GM19455 (cell line): ENCODE results near the gene ABTB1.
"Not testable (repeated sequence)": the region's sequence is repeated elsewhere in the genome, so short reads cannot be mapped to it uniquely, and the experiment has no call there.

Source experiments
- ATAC-seq: cut with Tn5 transposase; IDR thresholded peaks from one replicate; pipeline ENCODE4 v1.9.1; 2021; ENCODE audit not compliant: unreplicated experiment

Gene ABTB1

DNA sequence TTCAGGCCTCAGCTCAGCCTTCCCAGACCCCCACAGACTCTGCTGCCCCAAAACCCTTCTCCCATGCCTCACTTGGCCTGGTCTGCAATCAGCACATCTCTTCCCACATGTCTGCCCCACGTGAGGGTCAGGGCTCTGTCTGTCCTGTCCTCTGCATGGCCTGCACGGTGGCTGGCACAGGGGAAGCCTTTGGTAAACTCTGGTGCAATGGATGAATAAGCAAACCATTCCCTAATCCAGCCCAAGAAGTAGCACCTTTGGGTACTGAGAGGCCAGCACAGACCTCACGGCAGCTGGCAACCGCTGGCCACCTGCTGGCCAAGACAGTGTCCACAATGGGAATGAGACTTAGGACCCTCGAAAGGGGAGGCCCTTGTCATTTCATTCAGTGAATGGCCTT is 27.7 kb downstream of the ABTB1 start:
- ATAC-seq, result no peak

DNA sequence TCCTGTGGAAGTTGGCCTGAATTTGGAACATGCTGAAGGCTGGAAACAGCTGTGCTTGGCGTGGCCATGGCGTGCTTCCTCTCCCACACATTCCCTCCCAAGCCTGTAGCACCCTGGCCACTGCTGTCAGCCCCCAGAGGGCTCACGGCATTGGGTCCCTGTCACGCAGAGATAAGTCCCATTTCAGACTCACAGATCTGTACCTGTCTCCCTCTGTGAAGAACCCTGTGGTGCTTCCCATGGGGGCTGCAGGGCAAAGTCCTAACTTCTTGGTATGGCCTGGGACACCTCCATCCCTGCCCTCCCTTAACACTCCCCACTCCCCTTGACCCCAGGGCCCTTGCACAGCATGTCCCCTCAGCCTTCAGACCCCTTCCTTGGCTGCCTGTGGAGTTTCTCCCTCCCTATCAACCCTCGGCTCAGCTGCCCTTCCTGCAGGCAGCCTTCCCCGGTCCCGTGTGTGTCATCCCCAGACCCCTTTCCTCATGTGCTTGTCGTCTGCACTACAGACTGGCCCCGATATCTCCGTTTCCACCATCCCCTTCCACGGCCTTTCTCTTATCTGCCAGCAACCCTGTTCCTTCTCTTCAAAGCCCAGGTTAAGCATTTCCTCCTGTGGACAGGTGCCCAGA is 28.6 kb downstream of the ABTB1 start:
- no peak for ATAC-seq

DNA sequence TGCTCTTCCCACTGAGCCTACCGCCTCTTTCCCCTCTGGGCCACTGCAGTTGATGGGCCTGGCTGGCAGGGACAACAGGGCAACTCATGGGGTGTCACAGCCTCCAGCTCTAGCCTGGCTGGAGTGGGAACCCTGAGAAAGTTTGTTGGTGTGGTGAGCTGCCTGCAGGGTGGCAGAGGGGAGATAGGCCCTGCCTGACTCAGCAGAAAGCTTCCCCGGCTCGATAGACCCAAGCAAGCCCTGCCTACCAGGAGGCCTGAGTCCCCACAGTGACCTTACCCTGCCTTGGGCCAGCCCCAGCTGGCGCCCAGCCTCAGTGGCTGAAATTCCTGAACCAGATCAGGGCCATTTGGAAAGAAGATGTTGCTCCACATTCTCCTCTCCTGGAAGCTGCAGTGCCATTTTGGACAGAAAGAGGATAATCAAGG is 29.4 kb downstream of the ABTB1 start:
- no peak for ATAC-seq

DNA sequence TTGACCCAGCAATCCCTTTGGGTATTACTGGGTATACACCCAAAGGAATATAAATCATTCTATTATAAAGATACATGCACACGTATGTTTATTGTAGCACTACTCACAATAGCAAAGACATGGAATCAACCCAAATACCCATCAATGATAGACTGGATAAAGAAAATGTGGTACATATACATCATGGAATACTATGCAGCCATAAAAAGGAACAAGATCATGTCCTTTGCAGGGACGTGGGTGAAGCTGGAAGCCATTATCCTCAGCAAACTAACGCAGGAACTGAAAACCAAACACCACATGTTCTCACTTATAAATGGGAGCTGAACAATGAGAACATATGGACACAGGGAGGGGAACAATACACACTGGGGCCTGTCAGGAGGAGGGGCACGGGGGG is 32.1 kb downstream of the ABTB1 start:
- not testable (repeated sequence) for ATAC-seq

DNA sequence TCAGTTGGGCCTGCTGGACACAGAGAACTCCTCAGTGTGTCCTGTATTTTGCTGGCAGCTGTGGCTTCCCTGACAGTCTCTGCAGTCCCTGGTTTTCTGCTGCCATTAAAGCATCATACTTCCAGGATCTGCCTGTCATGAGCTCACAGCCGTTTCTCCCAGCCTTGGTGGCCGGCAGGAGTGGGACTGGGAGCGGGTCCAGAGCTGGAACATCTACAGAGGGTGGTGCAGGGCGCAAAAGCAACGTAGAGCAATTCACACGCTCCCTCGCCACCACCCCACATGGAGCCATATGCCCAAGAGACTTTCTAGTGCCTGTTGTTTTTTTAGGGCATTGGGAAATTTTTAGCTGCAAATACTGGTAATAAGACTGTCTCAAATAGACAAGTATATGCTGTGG is 33.6 kb downstream of the ABTB1 start:
- ATAC-seq, result no peak

DNA sequence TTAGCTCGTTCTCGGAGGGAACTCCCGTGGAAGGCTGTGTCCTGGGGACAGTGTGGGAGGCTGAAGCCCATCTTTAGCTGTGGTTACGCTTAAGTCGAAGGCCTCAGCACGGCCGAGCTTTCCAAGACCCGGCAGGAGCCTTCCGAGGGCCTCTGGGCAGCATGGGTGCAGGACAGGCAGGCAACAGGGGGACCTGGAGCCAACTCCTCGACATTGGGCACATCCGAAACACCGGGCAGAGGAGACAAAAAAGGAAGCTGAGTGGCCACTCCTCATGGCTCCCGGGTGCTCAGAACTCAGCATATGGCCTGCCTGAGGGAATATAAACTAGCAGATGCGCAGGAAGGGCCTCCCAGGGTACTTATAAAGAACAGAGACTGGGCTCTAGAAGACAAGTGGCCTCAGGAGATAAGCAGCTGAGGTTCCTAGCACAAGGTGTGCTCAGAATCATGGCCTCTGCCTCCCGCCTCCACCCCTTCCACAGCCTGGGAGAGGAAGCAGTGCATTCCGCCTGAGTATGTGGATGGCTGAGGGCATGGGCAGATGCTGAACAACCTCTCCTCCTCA is 34.1 kb downstream of the ABTB1 start:
- ATAC-seq, result no peak

DNA sequence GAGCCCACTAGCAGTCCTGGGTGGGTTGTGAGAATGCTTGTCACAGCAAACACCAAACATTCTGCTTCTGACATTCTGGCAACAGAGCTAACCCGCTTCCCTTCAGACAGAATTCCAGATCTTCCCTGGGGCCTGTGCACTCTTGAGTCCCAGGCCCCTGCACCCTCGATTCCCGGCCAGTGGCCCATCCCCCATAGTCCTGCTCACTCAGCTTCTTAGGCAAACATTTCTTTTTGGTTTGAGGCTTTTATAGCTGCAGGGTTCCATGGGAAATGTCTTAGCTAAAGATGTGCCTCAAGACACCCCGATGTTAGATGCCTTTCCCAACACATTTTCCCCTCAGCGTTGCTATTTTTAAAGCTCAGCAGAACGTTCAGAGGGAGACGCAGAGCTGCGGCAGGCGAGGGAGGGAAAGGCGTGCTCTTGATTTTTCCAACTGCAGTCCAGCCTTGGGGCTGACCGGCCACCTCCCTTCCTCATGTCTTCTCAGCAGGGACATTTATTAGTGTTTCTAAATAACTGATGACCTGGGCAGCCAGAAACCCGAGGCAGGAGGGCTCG is 35.2 kb downstream of the ABTB1 start:
- no peak for ATAC-seq

DNA sequence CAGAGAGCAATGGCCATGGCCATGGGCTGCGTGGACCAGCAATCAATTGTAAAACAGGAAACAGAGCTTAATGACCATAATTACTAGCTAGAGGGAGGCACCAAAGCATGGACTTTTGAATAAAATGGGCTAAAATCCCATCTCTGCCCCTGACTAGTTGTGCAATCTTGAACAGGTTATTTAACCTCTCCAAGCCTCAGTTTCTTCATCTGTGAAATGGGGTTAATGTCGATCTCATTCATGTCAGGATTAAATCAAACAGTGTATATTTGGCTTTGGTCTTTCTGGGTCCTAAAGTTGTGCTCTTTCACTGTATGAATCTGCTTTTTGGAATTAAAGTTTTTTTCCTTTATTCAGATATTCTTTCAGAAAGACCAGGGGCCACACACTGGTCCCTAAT is 36.1 kb downstream of the ABTB1 start:
- ATAC-seq, result no peak

DNA sequence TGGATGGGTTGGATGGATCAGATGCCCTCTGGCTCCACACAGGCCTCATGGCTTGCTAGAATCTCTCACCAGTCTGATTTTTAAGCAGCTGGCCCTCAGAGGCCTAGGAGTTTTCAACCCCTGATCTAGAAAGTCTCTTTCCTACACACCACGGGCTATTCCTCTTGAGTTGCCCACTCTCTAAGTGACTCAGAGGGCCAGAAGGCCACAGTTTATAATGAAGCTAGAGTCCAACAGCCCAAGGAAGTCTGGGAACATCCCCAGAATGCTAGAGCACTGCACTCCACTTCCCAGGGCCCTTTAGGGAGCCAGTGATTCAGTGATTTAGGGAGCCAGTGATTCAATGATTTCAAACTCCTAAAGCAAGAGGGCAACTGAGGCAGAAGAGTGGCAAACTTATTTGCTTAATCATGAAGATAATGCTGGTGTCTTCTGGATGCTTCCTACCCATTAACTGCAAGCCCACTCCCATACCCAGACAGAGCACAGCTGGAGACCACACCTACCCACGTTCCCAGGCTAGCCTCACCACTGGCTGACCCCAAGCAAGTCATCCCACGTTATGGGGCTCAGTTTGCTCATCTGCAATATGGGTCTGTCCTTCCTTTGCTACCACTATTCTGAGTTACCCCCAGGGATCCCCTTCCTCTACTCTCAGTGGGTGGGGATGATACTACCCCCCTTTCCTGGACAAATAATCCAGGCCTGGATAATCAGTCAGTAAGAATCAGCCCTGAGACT is 36.7 kb downstream of the ABTB1 start:
- no peak for ATAC-seq

DNA sequence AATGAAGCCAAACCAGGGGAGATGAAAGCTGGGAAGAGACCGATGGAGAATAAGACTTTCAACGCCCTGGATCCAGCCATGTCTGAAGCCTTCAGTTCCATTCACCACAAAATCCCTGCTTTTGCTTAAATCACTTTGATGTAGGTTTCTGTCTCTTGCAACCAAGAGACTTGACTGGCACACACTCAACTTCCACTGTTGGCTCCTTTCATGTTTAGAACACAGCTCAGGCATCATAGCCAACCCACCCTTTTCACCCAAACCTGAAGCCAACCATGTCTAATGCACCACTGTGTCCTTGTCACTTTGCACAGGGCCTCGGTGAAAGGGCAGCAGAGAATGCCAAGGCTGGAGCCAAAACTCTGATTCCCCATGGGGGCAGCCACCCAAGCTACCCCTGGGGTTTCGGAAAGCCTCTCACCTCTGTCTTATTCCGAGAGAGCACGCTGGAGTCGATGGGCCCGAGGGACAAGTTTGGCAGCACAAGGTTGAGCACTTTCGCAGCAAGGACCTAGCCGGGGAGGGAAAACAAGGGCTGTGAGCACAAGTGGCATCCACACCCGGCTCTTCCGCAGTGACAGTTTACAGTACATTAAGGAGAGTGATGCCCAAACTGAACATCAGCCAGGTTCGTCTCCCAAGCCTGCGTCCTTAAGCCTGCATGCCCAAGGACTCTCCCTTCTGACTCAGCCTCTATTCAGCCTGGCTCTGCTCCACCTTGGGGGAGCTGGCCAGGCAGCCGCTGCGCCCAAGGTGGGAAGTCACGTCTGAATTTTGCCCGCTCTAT is 37.6 kb downstream of the ABTB1 start:
- no peak for ATAC-seq

DNA sequence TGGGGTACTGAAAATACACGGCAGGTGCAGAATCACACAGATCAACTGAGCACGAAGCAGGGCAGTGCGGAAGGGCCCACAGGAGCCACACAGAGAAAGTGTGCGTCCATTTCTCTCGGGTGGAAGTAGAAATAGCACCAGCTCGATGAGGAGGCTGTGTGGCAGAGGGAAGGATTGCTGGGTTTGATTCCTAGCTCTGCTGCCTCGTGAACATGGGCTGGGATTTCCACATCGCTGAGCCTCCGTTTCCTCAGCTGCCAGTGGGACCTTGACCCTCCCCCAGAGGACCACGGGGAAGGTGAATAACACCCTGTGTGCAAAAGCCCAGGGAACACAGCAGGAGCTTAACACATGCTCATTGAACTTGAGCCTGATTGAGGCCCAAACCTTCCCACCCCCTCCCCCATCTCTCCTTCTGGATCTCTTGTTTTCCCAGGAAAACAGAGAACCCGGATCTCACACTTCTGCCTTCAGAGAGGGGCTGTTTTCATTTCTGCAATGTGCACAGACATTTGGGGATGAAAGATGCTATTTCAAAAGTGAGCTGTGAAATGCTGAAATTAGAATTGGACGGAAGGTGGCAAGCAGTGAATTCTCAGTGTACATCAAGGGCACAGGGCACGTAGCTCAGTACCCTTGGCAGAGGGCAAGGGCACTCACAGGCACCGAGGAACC is 38.4 kb downstream of the ABTB1 start:
- no peak for ATAC-seq

DNA sequence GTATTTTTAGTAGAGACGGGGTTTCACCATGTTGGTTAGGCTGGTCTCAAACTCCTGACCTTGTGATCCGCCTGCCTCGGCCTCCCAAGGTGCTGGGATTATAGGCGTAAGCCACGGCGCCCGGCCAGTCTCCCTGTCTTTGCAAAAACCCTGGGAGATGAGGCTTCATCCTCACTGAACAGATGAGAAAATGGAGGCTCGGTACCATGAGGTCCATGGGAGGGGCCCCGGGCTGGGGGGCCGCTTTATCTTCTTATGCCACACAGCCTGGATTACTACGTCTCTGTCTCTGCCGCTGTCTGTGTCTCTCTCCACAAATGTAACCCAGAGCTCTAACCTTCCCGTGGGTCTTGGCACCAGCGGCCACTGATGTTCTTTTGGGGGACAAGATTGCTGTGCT is 39.1 kb downstream of the ABTB1 start:
- ATAC-seq, result no peak

DNA sequence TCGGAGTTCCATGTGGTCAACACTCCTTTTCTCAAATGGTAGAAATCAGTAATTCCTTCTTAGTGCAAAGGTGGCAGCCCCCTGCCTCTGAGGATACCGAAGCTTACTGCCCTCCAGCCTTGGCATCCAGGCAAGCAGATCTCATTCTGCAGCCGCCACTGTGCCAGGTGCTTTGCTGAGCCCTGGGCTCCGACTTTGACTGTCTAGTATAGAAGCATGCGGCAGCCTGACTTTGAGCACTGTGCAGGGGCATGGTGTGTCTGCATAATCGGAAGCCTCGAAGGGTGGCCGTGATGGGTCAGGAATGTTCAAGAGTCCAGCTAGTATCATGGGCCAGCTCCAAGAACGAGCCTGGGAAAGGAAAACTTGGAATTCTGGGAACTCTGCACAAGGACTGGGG is 39.7 kb downstream of the ABTB1 start:
- no peak for ATAC-seq

DNA sequence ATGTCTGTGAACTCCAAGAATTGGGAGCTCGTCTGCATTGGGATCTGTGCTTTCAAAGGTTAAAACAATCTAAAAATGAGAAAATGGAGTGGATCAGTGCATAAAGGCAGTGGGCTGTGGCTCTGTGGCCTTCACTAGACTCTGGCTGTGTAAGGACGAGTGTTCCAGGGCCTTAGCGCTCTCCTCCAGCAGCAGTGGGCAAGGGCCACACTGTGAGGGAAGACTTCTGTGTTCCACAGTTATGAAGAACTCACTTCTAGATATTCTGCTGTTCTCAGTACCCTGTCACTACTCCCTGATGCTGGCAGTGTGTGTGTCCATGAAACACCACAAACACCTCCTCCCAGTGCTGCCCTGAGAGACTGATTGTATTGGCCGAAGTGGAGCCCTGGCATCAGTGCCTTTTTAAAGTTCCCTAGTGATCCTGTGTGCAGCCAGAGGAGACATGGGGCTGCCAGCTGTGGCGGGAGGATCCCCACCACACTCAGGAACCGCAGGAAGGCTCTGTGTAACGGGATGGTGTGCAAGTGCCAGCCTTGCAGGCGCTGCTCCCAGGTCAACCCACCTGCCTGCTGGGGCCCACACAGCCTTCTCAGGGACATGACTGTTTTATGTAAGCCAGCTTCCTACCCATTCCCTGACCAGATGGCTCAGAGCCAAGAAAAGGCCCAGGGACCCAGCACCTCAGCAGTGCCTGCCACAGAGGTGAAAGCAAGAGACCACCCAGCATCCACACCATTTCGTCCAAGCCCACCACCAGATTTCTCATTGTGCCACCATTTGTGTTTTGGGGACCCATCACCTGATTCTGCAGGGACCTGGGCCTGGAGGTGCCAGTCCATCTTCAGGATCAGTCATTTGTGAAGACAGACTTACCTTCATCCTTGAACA is 40.4 kb downstream of the ABTB1 start:
- no peak for ATAC-seq

DNA sequence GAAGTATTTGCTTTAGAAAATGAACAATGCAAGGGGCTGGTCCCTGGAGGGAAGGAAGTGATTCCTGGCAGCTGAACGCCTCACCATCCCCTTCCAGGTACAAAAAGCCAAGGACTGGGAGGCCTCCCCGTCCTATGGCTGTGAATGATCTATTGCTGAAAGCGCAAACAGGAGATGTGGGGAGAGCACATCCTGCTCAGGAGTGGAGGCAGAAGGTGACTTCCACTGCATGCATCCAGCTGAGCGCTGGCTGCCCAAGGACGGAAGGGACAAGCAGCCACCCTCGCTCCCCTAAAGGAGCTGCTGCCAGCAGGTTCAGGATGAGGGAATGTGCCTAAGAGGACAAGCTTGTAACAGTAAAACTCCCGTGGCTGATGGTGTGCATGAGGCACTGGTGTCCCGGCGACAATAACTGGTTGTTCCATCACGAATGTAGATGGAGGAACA is 41.4 kb downstream of the ABTB1 start:
- no peak for ATAC-seq

DNA sequence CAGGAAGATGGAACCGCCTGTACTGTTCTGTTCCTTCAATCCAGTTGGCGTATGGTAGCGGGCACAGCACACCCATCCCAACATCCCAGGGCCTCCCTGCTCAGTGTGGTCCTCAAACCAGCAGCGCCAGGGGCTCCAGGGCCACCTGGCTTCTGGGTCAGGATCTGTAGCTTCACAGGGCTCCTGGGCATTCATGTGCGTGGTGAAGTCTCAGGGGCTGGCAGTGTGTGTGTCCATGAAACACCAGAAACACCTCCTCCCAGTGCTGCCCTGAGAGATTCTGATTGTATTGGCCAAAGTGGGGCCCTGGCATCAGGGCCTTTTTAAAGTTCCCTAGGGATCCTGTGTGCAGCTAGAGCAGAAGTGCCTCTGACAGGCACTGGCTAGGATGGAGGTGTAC is 42.1 kb downstream of the ABTB1 start:
- no peak for ATAC-seq

DNA sequence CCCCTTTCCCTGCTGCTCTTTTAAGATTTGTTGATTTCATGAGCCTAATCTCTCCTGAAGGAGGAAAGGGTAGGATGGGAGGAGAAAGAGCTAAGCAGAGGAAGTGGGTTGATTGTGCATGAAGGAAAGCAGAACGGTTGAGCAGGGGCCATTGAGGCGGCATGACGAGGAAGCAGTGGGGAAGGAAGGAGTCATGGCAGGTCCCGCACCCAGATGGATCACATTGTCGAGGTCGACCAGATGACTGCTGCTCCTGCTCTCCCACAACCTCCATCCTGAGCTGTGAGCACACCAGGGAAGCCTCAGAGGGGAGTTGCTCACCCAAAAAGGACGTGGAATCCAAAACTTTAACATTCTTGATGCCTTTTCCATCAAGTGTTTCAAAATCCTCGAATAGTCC is 42.8 kb downstream of the ABTB1 start:
- no peak for ATAC-seq

DNA sequence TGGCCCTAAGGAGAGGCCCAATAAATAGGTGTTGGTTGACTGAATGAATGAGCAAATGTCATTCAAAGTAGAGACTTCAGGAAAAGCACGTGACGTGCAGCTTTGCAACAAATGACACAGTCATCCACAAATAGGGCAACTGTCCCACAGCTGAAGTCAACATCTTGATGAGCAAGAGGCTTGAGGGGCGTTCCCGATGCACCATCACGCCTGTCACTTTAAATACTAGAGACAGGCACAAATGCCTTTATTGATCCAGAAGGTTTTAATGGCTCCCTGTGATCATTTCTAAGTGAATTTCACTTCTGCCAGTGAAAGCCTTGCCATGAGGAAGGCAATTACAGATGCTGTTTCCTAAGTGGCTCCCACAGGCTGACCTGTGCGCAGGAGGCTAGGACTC is 43.6 kb downstream of the ABTB1 start:
- no peak for ATAC-seq

DNA sequence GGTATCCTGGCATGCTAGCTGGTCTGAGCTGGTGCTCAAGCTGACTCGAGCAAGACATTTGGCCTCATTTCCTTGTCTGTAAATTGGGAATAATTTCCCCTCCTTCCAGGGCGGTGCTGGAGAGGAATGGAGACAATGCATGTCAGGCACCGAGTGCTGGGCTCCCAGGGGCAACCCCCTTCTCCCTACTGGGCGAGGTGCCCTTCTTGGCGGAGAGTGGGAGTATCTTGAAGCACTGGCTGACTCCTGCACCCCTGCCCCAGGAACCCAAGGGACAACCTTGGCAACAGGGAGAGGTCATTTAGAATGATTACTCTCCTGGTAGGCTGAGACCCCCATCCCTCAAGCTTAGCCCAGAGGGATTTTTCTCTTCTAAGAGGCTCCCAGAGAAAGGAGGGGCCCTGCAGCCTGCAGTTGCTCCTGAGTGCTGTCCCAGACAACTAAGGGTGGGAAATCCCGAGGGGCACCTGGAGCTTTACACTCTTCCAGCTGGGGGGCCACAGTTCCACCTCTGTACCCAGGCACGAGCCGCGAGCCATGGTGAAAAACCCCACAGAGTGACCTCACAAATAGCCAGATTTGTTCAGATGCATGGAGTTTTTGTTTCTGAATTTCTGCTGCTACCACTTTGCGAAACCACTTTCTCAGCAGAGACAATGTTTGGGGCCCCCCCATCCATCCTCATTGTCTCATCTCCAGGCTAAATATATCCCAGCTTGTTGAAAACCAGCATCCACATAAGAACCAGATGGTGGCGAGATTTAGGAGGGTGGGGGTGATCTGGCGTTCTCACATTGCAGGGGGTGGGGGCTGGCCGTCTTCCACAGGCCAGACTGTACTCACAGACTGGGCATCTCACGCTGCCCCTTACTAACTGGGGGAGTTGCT is 44.8 kb downstream of the ABTB1 start:
- ATAC-seq, result no peak
